Stimulated activated CD8-positive, alpha-beta memory T cell treated with anti-CD3 and anti-CD28 coated beads, Interleukin-7, amount 100 ng/mL, for 48 hours (primary cell): ENCODE measurements around the gene INPP4A.
A peak's percentile ranks its signal among the peaks of the same experiment; 100 is the strongest.

Experiments
- DNase-seq, 2 donors: peaks; one replicate each; pipeline ENCODE4 v3.0.0-alpha.2; 2020; ENCODE audit warnings: low read depth in 1 of 2; ENCODE audit errors: extremely low read depth in 1 of 2

The INPP4A gene

DNA sequence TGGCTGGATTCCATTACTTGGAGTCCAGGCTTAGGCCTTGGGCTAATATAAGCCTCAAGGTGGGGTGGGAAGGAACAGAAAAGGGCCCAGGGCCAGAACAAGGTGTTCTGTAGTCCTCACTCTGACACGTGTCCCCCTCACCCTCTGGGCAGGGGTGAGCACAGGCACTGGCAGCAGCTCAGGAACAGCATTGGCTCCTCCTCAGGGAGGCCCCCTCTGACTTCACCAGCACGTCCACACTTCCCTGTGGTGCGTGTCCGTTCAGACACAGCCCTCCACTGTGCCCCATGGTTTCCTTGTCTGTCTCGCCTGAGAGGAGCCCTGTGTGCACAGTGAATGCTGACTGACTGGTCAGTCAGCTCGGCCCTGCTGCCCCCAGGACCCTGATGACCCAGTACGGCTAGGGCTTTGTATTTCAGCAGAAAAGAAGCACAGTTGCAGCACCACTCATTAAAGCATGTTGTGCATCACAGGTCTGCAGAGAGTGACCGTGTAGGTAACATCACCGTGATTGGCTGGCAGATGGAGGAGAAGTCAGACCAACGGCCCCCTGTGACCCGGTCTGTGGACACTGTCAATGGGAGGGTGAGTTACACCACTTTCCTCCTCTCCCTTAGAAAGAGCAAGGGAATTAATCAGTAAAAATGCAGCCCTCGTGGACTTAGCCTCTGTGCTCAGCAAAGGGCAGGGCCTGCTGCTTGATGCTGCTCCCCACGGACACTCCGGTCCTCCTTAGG is 92.9 kb downstream of the INPP4A start:
- DNase-seq, result no peak

DNA sequence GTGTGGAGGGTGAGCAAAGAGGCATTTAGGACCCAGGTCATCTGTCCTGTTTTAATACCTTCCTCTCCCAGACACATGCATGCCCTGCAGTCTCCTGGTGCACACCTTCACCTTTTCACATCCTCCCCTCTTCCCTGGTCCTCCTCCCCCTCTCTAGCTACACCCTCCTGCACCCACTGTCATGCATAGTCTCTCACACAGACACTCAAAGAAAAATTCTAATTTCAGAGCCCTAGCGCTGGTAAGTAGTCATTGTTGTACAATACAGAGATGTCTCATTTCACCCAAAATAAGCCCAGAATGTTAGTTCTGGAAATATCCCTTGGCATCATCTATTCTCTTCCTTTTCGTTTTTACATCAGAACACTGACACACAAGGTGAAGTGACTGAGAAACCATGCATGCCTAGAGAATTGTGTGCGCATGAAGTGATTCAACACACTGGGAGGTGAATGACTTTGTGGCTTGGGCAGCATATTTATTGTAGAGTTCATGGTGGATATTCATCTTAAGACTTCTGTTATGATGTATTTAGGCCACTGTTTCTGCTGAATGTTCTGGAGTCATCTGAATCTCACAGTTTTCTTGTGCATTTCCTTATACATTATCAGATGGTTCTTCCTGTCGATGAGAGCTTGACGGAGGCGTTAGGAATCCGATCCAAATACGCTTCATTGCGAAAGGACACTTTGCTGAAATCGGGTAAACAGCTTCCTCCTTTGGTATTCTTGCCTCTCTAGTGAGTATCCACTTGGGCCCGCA is 93.8 kb downstream of the INPP4A start:
- DNase-seq, result no peak

DNA sequence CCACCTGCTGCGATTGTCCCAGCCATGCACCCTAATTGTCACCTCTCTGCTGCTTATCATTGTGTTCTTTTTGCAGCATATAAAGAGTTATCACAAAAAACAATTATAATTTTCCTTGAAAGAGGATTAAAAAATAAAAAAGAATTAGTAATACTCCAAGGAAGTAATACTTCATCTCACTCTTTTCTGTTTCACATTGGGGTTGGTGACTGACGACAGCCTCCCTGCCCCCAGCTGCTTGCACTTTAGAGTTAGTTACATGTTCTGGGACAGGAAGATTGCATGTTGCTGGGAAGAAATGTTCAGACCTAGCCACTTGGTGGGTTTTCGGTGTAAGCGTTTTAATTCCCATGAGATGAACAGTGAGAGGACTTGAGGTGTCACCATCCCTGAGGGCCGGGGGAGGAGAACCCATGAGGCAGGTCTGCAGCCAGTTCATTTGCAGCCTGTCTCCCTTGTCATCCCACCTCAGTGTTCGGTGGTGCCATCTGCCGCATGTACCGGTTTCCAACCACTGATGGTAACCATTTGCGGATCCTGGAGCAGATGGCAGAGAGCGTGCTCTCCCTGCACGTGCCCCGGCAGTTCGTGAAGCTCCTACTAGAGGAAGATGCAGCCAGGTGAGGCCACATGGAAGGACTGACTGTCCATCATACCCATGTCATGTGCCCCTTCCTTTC is 94.5 kb downstream of the INPP4A start:
- DNase-seq, result no peak

DNA sequence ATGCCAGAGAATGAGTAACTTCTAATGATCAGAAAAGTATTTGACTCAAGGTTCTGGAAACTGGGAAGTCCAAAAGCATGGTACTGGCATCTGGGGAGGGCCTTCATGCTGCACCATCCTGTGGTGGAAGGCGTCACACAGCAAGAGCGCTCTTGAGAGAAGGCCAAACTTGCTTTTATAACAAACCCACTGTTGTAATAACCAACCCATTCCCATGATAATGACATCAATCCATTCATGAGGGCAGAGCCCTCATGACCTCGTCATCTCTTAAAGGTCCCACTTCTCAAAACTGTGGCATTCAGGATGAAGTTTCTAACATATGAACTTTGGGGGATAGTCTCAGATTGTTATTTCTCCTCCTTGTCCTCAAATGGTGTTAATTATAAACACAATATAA is 95.9 kb downstream of the INPP4A start:
- DNase-seq, result no peak

DNA sequence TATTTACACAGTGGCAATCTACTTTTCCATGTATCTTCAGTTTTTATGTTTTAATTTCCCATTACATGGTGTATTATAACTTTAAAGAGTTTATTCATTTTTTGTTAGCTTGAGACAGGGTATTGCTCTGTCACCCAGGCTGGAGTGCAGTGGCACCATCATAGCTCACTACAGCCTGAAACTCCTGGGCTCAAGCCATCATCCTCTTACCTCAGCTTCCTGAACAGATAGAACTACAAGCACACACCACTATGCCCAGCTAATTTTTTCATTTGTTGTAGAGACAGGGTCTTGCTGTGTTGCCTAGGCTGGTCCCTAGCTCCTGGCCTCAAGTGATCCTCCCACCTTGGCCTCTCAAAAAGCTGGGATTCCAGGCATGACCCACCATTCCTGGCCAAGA is 96.8 kb downstream of the INPP4A start:
- DNase-seq, result no peak

DNA sequence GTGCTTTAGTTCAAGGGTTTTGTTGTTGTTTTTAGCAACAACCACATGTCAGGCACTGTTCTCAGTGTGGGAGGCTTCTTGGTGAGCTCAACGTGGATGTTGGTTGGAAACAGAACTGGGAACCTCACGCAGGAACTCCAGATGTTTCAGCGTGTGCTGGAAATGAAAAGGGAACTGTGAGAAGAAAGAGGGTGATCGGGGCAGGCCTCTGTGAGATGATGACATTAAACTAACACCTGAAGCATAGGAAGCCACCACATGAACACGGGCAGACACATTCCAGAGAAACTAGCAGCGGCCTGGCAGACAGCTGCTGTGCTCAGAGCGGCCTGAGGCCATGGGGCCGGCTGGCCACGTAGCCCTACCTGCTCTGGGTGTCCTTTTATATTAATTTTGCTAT is 97.2 kb downstream of the INPP4A start:
- DNase-seq, result no peak

DNA sequence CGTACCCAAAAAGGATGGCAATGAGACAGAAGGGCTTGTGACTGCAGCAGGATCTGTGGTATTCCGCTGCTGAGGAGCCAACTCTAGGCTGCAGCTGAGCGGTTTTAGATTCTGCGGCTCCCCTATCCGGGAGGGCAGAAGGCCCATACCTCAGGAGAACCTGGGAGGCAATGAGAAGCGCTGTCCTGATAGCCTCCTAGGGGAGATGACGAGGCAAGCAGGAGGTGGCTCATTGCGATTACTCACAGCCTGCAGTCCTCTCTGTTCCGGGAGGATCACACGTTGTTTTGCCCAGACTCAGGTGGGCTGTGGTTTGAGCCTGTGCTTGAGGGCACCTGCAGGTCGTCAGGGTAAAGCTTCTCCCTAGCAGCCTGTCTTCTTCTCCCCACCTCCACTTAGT is 98.6 kb downstream of the INPP4A start:
- DNase-seq, result no peak

DNA sequence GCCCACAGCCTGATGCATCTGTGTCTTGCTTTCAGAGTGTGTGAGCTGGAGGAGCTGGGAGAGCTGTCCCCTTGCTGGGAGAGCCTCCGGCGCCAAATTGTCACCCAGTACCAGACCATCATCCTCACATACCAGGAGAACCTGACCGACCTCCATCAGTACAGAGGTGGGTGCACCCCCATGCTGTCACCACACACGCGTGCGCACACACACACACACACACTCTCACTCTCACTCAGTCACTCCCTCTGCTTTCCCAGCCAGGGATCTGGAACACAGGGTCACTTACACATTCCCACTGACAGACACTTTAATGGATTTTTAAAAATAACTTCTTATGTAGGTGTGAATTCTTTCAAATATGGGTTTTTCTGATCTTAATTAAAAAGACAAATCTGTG is 99.2 kb downstream of the INPP4A start:
- no peak for DNase-seq

DNA sequence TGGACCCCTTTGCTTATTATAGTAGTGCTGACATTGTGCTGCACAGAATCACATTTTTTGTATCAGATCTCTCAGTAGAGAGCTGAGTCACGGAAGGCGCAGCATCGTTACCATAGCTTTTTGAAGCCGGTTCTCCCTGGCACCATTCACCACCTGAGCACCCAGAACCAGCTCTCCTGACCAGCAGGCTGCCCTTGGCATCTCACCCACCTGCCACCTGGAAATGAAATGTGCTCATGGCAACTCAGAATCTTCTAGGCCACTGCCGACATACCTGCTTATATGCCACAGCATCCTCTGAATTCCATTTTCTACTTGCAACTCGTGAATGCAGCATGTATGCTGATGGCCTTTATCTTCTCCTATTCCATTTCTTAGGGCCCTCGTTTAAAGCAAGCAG is 100.9 kb downstream of the INPP4A start:
- DNase-seq, result no peak

DNA sequence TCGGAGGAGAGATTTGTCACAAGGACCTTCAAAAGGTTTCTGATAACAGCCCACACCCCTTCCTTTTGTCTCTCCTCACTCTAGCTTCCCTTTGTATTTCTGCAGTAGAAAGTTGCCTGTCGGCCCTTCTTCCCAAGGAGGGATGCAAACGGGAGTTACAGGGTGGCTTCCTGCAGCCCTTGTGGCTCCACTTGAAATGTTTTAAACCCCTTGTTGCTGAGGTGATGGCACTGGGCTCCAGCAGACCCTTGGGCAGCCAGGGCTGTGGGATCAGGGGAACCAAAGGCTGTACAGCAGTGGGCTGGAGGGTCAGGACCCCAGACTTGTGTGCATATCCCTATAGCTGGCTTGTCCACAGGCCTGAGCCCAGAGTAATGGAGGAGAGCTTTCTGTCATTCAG is 101.5 kb downstream of the INPP4A start:
- DNase-seq, result no peak

DNA sequence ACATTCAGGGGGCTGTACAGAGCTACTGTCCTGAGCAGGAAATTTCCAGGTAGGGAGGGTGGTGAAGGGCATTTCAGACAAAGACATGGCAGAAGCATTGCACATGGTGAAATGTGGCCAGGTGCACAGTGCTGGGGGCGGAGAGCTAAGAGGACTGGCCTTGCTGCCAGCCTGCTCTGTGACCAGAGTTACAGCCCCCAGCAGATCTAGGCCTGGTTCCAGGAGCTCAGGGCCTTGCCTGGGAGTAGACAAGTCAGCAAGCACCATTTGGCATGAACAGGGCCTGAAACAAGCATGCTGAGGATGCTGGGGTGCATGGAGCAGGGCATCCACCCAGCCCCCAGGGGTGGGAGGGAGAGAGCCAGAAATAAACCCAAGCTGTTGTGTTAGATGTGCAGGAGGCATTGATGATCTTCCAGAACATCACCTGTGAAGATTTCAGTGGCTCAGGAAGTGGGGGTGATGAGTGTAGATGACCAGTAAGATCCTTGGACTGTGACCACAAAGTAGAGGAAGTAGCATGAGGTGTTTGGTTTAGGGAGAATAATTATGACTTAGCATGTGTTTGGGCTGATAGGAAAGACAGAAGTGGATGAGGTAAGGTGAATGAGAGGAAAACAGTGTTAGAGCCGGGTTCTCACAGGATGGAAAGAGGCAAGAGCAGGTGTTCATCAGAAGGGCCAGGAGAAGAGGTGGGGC is 102.6 kb downstream of the INPP4A start:
- no peak for DNase-seq

DNA sequence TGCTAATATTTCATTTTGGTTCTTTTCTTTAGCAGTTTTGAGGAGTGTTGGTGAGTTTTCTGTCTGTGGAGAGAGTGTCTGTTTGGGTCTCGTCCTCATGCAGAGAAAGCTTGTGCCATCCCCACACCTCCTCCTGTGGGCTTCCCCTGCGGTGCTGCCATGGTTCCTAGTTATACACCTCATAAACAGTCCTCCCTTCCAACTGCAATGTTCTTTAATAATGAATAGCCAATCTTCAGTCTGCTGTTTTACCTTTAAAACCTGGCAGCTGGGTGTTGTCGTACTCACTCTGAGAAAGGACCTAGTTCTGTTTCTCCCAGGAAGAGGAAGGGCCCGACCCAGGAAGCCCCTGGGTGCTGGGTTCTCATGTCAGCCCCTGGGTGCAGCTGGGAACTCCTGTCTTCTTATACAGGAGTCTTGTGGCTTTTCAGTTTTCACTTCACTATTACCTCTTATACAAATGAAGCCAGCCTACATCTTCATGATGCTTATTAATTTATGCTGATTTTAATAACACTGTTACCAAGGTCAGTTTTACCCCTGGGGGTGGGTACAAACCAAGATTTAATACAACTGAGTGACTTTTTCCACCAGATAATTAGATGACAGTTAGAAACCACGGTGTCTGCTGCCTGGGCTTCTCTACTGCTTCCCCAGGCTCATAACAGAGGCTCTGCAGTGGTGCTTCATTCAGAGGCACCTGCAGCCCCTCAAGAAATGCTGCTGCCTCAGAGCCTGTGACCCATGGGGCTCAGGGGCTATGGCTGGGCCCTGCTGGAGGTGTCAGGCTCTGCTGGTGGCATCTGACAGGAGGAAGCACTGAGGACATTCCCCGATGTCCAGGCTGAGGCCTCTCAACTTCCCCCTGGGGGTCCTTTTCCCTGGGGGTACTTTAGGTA is 104.5 kb downstream of the INPP4A start:
- no peak for DNase-seq

DNA sequence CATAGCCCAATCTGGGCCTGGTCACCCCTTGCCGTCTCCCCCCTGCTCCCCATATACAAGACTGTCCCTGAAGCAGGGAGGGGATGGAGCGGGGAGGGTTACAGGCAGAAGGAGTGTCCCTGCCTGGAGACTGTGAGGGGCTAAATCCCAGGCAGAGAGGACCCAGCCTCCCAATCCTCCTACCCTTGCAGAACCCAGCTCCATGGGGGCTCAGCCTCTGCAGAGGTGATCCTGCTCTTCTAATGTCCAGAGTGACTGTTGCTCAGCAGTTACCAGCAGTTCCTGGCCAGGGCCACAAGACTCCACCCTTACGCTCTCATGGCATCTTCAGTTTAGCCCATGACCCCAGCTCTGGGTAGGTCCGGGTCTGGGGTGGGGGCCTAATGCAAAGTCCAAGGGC is 105.5 kb downstream of the INPP4A start:
- no peak for DNase-seq

DNA sequence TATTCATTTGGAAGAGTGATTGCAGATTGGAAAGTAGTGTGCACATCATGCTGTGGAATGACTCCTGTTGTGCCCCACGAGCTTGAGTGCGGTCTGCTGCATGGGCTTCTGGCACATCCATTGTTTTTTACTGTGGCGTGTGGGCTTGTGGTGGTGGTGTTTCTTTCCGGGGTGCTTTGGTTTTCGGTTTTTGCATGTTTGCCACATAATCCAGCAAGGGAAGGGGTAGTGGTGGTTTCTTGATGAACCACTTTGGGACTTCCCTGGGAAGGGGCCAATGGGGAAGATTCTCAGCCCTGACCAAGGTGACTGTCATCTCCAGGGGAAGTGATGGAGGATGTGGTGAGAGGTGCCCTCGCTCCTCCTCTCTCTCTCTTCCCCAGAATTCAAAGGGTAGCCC is 106.7 kb downstream of the INPP4A start:
- DNase-seq, result peak; percentile 25 to 58

DNA sequence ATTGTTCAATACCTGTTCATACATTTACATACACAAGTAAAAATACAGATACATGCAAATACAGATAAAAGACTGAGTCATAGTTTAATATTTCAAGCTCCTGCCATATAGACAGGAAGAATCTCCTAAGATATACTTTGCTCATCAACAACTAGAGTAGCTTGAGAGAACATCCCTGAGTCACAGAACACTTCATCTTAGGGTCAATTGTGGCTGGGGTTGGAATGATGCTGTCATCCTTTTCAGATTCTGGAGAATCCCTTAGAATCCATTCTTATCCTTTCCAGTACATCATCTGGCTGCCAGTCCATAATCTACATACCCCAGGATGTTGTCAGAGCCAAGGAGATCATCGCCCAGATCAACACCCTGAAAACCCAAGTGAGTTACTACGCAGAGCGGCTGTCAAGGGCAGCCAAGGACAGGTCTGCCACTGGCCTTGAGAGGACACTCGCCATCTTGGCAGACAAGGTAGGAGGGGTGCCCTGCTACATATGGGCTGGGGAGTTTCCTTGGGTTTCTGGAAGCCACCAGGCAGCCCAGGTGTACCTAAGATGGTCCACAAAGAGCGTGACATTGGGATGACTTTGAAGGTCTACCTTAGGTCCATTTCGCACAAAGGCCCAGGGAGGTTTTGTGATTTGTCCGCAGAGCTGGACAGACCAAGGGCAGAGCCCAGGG is 108.0 kb downstream of the INPP4A start:
- DNase-seq, result no peak

DNA sequence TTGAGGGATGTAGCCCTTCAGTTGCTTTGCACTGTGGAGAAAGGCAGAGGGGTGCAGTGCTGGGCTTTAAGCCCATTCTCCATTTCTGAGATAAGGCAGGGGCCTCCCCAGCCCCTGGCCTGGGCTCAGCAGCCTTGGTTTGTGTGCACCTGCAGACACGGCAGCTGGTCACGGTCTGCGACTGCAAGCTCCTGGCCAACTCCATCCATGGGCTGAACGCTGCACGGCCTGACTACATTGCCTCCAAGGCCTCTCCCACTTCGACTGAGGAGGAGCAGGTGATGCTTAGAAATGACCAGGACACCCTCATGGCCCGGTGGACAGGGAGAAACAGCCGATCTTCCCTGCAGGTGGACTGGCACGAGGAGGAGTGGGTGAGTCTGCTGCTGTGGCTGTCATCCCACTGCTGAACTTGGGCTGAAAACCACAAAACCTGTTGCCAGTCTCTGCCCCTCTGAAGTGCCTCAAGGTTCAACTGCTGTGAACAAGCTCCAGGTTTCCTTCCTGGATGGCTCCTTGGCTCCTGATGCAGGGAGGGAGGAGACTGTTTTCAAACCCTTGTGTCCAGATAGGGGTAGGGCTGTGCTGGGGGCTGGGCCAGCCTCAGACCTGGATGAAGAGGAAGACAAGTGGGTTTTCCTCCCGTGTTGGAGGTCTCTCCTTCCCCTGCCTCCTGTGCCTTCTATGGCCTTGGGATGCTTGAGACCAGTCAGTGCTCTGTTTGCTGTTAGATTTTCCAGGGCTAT is 109.6 kb downstream of the INPP4A start:
- DNase-seq, result no peak

DNA sequence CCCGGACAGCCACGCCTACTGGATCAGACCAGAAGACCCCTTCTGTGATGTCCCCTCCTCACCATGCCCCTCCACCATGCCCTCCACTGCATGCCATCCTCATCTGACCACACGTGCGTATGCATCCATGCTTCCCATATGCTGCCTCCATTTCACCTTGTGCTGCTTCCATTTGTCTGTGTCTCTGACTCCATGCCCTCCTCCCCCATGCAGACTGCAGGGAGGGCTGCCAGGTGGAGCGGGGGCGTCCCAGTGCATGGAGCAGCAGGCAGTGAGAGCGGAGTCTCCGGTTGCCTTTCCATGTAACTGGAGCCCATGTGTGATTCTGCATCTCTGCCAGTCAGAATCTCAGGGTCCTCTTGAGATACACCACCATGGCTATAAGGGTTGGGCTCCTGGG is 111.0 kb downstream of the INPP4A start:
- DNase-seq, result no peak

DNA sequence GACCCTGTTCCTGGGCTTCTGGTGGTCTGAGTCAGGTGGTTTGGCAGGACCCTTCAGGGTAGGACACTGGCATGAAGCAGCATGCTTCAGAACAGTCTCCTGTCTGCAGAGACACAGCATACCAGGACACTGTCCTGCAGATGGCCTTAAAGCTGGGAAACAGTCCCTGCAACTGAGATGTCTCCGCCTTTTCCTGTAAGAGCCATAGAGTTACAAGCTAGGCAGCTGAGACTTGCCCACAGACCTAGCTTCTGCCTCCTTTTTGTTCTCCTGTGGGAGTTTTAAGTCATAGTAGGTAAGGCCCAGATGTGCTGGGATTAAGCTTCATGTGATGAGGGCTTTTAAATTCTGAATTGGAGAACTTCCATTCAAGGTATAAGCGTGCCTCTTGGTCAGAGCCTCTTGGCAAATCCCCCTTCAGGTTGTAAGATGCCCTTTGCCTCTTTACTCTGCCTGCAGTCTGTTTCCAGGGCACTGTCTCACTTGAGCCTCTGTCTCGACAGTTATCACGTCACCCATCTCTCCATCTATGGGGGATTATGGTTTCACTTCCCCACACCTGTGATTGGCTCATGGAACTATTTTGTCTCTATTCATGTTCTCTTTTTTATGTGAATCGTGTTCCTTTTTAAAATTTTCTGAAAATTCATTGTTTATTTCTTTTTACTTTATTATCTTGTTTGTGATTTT is 111.8 kb downstream of the INPP4A start:
- no peak for DNase-seq
